HCT116 (cell line): ENCODE results near the gene NKX6-1. TPM values are rescaled to one million over a fixed set of nuclear protein-coding genes. Genes with fewer than 3 reads are reported as not detected.

Experiments used
- ATAC-seq: fragments of 200-7000 bp; cut with Tn5 transposase; 2 replicates; pipeline ENCODE4 v1.9.1; 2020; ENCODE audit warnings: mild to moderate bottlenecking, moderate library complexity
- BruUV-seq: library from RNA; stranded (reverse); fragments of 400-500 nt; replicated peaks from 2 replicates; lab custom pipeline; 2021; lab: Mats Ljungman, UMichigan
- CTCF ChIA-PET: fragments of 300-600 bp; sonication (Branson Sonifier 250); formaldehyde crosslinking; loops from one replicate; lab custom pipeline; 2021; ENCODE audit warnings: antibody characterized with exemption; lab: Charles Lee
- POLR2A ChIA-PET: fragments of 300-600, 350-600 bp; sonication (Branson Sonifier 250); formaldehyde crosslinking; loops from one replicate; lab custom pipeline; 2021; ENCODE audit warnings: antibody characterized with exemption; lab: Charles Lee
- RAD21 ChIA-PET, 2 experiments: fragments of 300-600 bp; sonication (Branson Sonifier 250); formaldehyde crosslinking; loops; one replicate each; lab custom pipeline; 2023; ENCODE audit warnings: low total read pairs in 2 of 2; ENCODE audit not compliant: uncharacterized antibody in 2 of 2, unreplicated experiment in 2 of 2, low non-redundant PET in 1 of 2; lab: Charles Lee
- DNase-seq: peaks from one replicate; pipeline ENCODE4 v3.0.0-alpha.2; 2010; ENCODE audit warnings: low read depth, low spot score
- H2AFZ ChIP-seq: fragments of 200-600 bp; shearing (Covaris generic), sonication (generic); 2 replicates; pipeline ENCODE4 v1.6.1; 2017; ENCODE audit warnings: low read depth, mixed run types, mixed read lengths, antibody characterized with exemption, low read length; ENCODE audit not compliant: poor library complexity, severe bottlenecking
- H3K27ac ChIP-seq: 2 replicates; pipeline ENCODE4 v1.5.1; 2012; ENCODE audit warnings: low read depth, low read length
- H3K27me3 ChIP-seq: fragments of 200-600 bp; sonication (generic); 2 replicates; pipeline ENCODE4 v1.6.1; 2016; ENCODE audit warnings: mixed run types, low read length, mixed read lengths; ENCODE audit not compliant: insufficient read depth
- H3K36me3 ChIP-seq, 2 experiments: fragments of 200-500 bp in 1 of 2; fragments of 200-600 bp in 1 of 2; sonication (Bioruptor generic) in 1 of 2; sonication (generic) in 1 of 2; 2 replicates each; pipeline versions ENCODE4 v1.5.1 to v1.6.1; 2014 to 2016; ENCODE audit warnings: low read length in 2 of 2, inconsistent platforms in 1 of 2, mixed read lengths in 1 of 2, mixed run types in 1 of 2; ENCODE audit not compliant: insufficient read depth in 2 of 2, control insufficient read depth in 1 of 2
- H3K4me1 ChIP-seq, 2 experiments: fragments of 200-600 bp in 1 of 2; sonication (generic) in 1 of 2; 2 replicates each; pipeline versions ENCODE4 v1.5.1 to v1.6.1; 2012 to 2017; ENCODE audit warnings: low read length in 2 of 2, inconsistent platforms in 1 of 2, mild to moderate bottlenecking in 1 of 2, mixed read lengths in 1 of 2, mixed run types in 1 of 2, moderate library complexity in 1 of 2; ENCODE audit not compliant: insufficient read depth in 2 of 2, control insufficient read depth in 1 of 2
- H3K4me2 ChIP-seq: fragments of 200-600 bp; sonication (generic); 2 replicates; pipeline ENCODE4 v1.6.1; 2017; ENCODE audit warnings: mixed run types, low read length, mixed read lengths
- H3K4me3 ChIP-seq, 2 experiments: fragments of 200-600 bp in 1 of 2; sonication (generic) in 1 of 2; replicated peaks in 1 of 2; 2 replicates each; pipeline ENCODE4 v1.5.1; 2011 to 2016; ENCODE audit warnings: low read length in 2 of 2, control low read depth in 1 of 2, low read depth in 1 of 2, mild to moderate bottlenecking in 1 of 2, mixed read lengths in 1 of 2, mixed run types in 1 of 2
- H3K79me2 ChIP-seq: fragments of 200-600 bp; sonication (generic); 2 replicates; pipeline ENCODE4 v1.6.1; 2017; ENCODE audit warnings: mild to moderate bottlenecking, mixed run types, low read length, moderate library complexity, mixed read lengths; ENCODE audit not compliant: insufficient read depth
- H3K9ac ChIP-seq: fragments of 200-600 bp; sonication (generic); 2 replicates; pipeline ENCODE4 v1.6.1; 2016; ENCODE audit warnings: low read length, mixed read lengths
- H3K9me2 ChIP-seq: fragments of 200-600 bp; sonication (generic), shearing (Covaris generic); 2 replicates; pipeline ENCODE4 v1.6.1; 2017; ENCODE audit warnings: mixed run types, mild to moderate bottlenecking, moderate library complexity; ENCODE audit not compliant: insufficient read depth
- H3K9me3 ChIP-seq, 2 experiments: fragments of 200-500 bp in 1 of 2; fragments of 200-600 bp in 1 of 2; sonication (Bioruptor generic) in 1 of 2; sonication (generic) in 1 of 2; 2 replicates each; pipeline ENCODE4 v1.6.1; 2014 to 2017; ENCODE audit warnings: low read length in 2 of 2, mixed read lengths in 2 of 2, inconsistent platforms in 1 of 2, low read depth in 1 of 2, mild to moderate bottlenecking in 1 of 2, mixed run types in 1 of 2, moderate library complexity in 1 of 2; ENCODE audit not compliant: control insufficient read depth in 1 of 2, insufficient read depth in 1 of 2
- H4K20me1 ChIP-seq: fragments of 200-600 bp; sonication (generic), shearing (Covaris generic); 2 replicates; pipeline ENCODE4 v1.6.1; 2017; ENCODE audit warnings: mixed run types, mild to moderate bottlenecking, moderate library complexity; ENCODE audit not compliant: insufficient read depth
- EGR1 ChIP-seq: IDR thresholded peaks from 2 replicates; pipeline ENCODE4 v1.6.1; 2012; ENCODE audit warnings: low read depth
- ELF1 ChIP-seq: IDR thresholded peaks from 2 replicates; pipeline ENCODE4 v1.6.1; 2012; ENCODE audit warnings: low read depth, borderline replicate concordance
- EZH2 ChIP-seq: fragments of 200-600 bp; sonication (generic); IDR thresholded peaks from 2 replicates; pipeline ENCODE4 v1.6.1; 2017; ENCODE audit warnings: antibody characterized with exemption, mixed run types
- FOSL1 ChIP-seq: IDR thresholded peaks from 2 replicates; pipeline ENCODE4 v1.6.1; 2012; ENCODE audit warnings: low read depth
- JUND ChIP-seq: IDR thresholded peaks from 2 replicates; pipeline ENCODE4 v1.6.1; 2012
- POLR2A ChIP-seq: IDR thresholded peaks from 2 replicates; pipeline ENCODE4 v1.7.0; 2011; ENCODE audit warnings: borderline replicate concordance; ENCODE audit not compliant: insufficient read depth, insufficient read length; ENCODE audit errors: extremely low read depth
- POLR2AphosphoS5 ChIP-seq: IDR thresholded peaks from 2 replicates; pipeline ENCODE4 v1.6.1; 2011; ENCODE audit warnings: mild to moderate bottlenecking, low read depth, low read length, moderate library complexity
- SRF ChIP-seq: IDR thresholded peaks from 2 replicates; pipeline ENCODE4 v1.6.1; 2012; ENCODE audit warnings: low read depth
- ZNF274 ChIP-seq: fragments of 200-500 bp; sonication (Bioruptor generic); IDR thresholded peaks from 2 replicates; pipeline ENCODE4 v1.6.1; 2014; ENCODE audit warnings: mild to moderate bottlenecking, low read depth, low read length, inconsistent platforms
- intact Hi-C: fragments of 100-400 bp; cut with micrococcal nuclease; formaldehyde crosslinking; loops from 2 replicates; pipeline ENCODE4 v1.10.0; 2022
- total RNA-seq: library from RNA; stranded (reverse); gene quantifications from one replicate; pipeline ENCODE4 v1.2.1, GENCODE V29; 2021; ENCODE audit not compliant: unreplicated experiment
- TF ChIP-seq, protein P1 (sequence below), 3 experiments: fragments of 200-600 bp in 1 of 3; sonication (generic) in 1 of 3; IDR thresholded peaks in 2 of 3; conservative IDR thresholded peaks in 1 of 3; 2 replicates each; pipeline ENCODE4 v1.5.1; 2012 to 2017; ENCODE audit warnings: low read depth in 2 of 3, low read length in 2 of 3, antibody characterized with exemption in 1 of 3, borderline replicate concordance in 1 of 3, control low read depth in 1 of 3, mild to moderate bottlenecking in 1 of 3, mixed read lengths in 1 of 3, mixed run types in 1 of 3, moderate library complexity in 1 of 3; ENCODE audit not compliant: insufficient read depth in 1 of 3
- TF ChIP-seq, protein P2 (sequence below): IDR thresholded peaks from 2 replicates; pipeline ENCODE4 v1.6.1; 2012; ENCODE audit warnings: low read depth

The NKX6-1 gene
- total RNA-seq, 1 experiment from 2014 or later, result 4.2 TPM

DNA sequence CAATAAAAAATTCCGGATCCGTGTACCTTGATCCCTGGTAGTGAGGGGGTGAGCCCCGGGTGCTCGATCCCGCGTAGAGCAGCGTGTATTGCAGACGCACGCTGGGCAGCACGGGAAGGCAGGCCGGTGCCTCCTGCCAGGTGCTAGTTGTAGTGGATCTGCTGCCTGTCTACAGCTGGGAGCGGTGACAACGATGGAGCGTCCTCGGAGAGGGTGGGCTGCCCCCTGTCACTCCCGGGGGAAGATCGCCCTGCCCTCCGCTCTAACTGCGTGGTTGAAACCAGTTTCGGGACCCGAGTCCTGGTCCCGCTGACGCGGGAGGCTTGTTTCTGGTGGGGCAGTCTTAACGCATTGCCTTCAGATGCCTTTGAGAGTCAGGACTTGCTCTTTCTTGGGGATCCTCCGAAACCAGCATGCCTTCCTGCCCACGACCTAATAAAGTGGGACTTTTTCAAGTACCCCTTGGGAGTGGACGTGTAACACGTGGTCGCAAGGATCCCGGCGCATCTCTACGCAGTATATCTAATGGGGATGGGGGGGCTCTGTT, 2.7 kb upstream of the NKX6-1 start:
- DNase-seq, result no peak
- BruUV-seq, result no TSS peak
- CTCF ChIA-PET, result no interaction called here
- no peaks in the 10 kb centered on the region for H3K36me3 ChIP-seq
- POLR2A ChIA-PET, result no interaction called here
- no peak overlapping the region for H3K4me2 ChIP-seq
- H2AFZ ChIP-seq, result no peak overlapping the region
- RAD21 ChIA-PET, result no interaction called here
- H4K20me1 ChIP-seq, result no peaks in the 10 kb centered on the region
- peaks cover 0 to 13% of the 10 kb centered on the region in 2 experiments; a peak in 1 of 4 replicates for H3K4me1 ChIP-seq
- intact Hi-C loops, result loop anchor here (10.0 kb wide), 3 partner anchors 347 to 997 kb away; no protein-coding TSS in a partner anchor
- no peaks in the 10 kb centered on the region for H3K79me2 ChIP-seq
- no peak overlapping the region for H3K9ac ChIP-seq
- TF ChIP-seq EZH2, result no peak
- TF ChIP-seq POLR2AphosphoS5, result no peak
- TF ChIP-seq, protein P1, sequence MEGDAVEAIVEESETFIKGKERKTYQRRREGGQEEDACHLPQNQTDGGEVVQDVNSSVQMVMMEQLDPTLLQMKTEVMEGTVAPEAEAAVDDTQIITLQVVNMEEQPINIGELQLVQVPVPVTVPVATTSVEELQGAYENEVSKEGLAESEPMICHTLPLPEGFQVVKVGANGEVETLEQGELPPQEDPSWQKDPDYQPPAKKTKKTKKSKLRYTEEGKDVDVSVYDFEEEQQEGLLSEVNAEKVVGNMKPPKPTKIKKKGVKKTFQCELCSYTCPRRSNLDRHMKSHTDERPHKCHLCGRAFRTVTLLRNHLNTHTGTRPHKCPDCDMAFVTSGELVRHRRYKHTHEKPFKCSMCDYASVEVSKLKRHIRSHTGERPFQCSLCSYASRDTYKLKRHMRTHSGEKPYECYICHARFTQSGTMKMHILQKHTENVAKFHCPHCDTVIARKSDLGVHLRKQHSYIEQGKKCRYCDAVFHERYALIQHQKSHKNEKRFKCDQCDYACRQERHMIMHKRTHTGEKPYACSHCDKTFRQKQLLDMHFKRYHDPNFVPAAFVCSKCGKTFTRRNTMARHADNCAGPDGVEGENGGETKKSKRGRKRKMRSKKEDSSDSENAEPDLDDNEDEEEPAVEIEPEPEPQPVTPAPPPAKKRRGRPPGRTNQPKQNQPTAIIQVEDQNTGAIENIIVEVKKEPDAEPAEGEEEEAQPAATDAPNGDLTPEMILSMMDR (IDR thresholded peaks at IDR 0.05 in 2 of 3, conservative IDR thresholded peaks at IDR 0.05 in 1 of 3; ENCODE audit: borderline replicate concordance in 1 of 3, insufficient read depth in 1 of 3, low read depth in 2 of 3, low read length in 2 of 3), result no peak
- TF ChIP-seq ZNF274, result no peak
- no peak for TF ChIP-seq JUND
- TF ChIP-seq, protein P2, sequence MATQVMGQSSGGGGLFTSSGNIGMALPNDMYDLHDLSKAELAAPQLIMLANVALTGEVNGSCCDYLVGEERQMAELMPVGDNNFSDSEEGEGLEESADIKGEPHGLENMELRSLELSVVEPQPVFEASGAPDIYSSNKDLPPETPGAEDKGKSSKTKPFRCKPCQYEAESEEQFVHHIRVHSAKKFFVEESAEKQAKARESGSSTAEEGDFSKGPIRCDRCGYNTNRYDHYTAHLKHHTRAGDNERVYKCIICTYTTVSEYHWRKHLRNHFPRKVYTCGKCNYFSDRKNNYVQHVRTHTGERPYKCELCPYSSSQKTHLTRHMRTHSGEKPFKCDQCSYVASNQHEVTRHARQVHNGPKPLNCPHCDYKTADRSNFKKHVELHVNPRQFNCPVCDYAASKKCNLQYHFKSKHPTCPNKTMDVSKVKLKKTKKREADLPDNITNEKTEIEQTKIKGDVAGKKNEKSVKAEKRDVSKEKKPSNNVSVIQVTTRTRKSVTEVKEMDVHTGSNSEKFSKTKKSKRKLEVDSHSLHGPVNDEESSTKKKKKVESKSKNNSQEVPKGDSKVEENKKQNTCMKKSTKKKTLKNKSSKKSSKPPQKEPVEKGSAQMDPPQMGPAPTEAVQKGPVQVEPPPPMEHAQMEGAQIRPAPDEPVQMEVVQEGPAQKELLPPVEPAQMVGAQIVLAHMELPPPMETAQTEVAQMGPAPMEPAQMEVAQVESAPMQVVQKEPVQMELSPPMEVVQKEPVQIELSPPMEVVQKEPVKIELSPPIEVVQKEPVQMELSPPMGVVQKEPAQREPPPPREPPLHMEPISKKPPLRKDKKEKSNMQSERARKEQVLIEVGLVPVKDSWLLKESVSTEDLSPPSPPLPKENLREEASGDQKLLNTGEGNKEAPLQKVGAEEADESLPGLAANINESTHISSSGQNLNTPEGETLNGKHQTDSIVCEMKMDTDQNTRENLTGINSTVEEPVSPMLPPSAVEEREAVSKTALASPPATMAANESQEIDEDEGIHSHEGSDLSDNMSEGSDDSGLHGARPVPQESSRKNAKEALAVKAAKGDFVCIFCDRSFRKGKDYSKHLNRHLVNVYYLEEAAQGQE, result no peak
- TF ChIP-seq POLR2A, result no peak
- no peak for TF ChIP-seq SRF
- TF ChIP-seq FOSL1, result no peak
- no peak for TF ChIP-seq EGR1
- no peak for TF ChIP-seq ELF1
- H3K9me3 ChIP-seq, result no peaks in the 10 kb centered on the region
- ATAC-seq, result no peak
- H3K4me3 ChIP-seq, result no peak overlapping the region
- H3K27me3 ChIP-seq, result no peaks in the 10 kb centered on the region
- H3K9me2 ChIP-seq, result no peaks in the 10 kb centered on the region
- no peak overlapping the region for H3K27ac ChIP-seq
